ENCODE results near the gene CFAP92. TPM values are rescaled to one million over a fixed set of nuclear protein-coding genes. Genes with fewer than 3 reads are reported as not detected.
"Not testable (repeated sequence)": the region's sequence is repeated elsewhere in the genome, so short reads cannot be mapped to it uniquely, and the experiment has no call there.

The CFAP92 gene
- total RNA-seq, 2 donors from 2014 or later, result 0.45 TPM; not detected in 1

DNA sequence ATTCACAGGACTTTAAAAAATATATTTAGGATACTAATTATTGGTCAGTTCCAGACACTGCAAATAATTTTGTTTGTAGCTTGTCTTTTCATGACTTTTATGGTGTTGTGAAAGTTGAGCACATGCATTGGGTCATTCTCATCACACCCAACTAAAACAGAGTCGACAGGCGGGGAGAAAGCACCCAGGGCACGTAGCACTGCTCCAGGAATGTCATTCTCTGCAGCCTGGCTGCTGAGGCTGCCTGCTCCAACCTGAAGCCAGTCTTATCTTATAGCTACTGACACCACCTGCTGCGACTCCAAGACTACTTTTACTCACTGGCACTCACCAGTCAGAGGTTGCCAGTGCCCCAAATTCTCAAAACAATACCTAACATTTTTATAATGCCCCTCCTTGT is 57.5 kb downstream of the CFAP92 start:
- no peaks in the 10 kb centered on the region for H3K9me3 Mint-ChIP-seq
- no peak for ATAC-seq
- DNase-seq (ENCODE audit: low spot score in 2 of 2), result no peak
- H3K36me3 Mint-ChIP-seq, result no peaks in the 10 kb centered on the region
- H3K27ac Mint-ChIP-seq, result no peak overlapping the region

DNA sequence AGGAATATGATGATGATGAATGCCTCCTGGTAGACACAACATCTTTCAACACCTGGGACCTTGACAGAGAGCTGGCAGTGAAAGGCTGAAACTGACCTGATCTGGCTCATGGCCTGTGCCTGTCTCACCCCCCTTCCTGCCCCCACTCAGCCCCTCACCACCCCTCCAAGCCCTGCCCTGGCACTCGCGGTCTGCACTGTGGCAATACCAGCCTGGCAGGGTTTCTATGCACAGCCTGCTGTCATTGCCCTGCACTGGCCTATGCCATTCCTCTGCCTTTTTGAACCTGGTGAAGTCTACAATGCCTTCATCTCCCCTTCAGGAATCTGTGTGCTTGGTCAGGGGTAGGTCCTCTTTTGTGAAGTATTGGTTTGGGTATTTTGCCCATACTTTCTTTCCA is 58.0 kb downstream of the CFAP92 start:
- Mint-ChIP-seq H3K27ac (no peak overlapping the region), H3K9me3 (no peaks in the 10 kb centered on the region), H3K36me3 (no peaks in the 10 kb centered on the region)
- DNase-seq (ENCODE audit: low spot score in 2 of 2), result no peak
- no peak for ATAC-seq

DNA sequence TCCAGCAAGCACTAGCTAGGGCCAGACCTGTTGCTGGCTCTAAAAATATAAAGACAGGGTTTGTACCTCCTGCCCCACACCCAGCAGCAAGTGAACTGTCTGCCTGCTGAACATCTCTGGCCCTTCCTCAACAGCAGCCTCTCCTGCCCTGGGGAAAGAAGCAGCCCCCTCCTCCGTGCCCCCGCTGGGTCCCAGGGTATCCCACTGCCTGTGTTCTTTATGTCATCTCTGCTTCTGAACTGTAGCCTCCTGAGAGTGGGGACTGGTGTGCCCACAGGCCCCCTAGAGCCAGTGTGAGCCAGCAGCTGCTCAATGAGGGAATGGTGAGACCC is 60.0 kb downstream of the CFAP92 start:
- ATAC-seq (no peak), DNase-seq (ENCODE audit: low spot score in 2 of 2) (no peak)
- Mint-ChIP-seq H3K9me3 (peaks cover 0 to 6% of the 10 kb centered on the region in 2 donors), H3K36me3 (no peaks in the 10 kb centered on the region), H3K27ac (no peak overlapping the region)

DNA sequence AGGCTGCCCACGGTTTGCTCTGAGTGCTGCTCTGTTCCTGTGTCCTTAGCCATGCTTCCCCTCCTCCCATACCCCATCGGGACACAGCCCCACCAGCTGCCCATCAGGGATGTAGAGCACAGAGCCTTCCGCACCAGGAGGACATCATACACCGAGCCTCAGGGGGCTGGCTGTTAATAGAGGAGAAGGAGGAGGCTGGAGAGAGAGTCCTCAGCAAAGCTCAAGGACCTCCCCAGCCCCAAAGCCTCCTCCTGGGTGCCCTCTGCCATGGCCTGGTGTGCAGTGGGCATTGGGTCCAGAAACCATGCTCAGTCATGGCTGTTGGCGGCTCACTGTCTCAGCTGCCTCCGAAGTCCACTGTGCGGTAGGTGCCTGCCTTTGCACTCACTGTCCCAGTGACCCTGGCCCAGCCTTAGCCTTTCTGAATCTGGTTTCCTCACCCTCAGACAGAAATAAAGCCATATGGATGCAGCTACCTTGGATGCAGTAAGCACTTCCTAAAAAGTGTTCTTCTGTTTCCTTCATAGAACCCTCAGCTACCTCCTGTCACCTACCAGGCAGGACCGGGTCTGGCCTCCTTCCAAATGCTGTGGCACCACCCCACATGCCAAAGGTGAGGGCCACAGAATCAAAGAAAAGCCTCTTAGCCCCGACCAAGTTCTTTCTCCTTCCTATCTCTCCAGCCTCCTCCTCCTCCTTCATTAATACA is 60.5 kb downstream of the CFAP92 start:
- Mint-ChIP-seq H3K36me3 (no peaks in the 10 kb centered on the region), H3K27ac (no peak overlapping the region), H3K9me3 (peaks cover 0 to 8% of the 10 kb centered on the region in 2 donors)
- ATAC-seq, result no peak
- DNase-seq (ENCODE audit: low spot score in 2 of 2), result no peak

DNA sequence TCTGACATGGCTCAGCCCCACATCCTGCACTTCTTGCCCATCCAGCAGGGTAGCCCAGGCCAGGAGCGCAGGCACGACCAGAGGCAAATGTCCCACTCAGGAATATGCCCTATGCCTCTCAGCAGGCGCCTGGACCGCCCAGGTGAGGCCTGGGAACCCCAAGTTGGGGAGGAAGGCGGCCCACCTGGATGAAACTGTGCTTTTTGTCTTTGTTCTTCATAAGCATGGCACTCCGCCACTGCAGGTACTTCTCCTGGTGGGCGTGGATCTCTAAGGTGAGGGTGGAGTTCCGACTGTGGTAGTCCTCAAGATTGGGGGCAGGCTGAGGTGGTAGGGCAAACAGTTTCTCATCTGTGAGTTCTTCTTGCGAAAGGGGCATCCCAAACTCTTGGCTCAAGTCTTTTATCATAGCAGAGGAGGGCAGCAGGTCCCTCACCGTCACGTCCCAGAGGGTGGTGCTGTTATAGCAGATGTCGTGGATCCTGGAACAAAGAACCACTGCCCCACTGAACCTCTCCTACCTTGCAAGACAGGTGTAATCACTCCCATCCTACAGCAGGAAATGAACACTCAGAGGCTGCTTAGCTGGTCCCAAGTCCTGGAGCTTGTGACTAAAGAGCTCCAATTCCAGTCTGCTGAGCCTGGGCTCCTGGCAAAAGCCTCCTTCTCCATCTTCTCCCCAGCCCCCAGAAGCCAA is 61.2 kb downstream of the CFAP92 start:
- ATAC-seq (no peak), DNase-seq (ENCODE audit: low spot score in 2 of 2) (no peak)

DNA sequence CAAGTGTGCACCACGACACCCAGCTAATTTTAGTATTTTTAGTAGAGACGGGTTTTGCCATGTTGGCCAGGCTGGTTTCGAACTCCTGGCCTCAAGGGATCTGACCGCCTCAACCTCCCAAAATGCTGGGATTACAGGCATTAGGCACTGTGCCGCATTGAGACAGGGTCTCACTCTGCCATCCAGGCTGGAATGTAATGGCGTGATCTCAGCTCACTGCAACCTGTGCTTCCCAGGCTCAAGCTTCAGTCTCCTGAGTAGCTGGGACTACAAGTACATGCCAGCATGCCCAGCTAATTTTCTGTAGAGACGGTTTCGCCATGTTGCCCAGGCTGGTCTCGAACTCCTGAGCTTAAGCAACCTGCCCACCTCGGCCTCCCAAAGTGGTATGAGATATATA is 62.8 kb downstream of the CFAP92 start:
- Mint-ChIP-seq H3K27ac (peak overlapping the region in 1 of 2 donors; percentile 22), H3K36me3 (peaks cover 0 to 12% of the 10 kb centered on the region in 2 donors), H3K9me3 (peaks cover 0 to 18% of the 10 kb centered on the region in 2 donors)
- no peak for ATAC-seq
- no peak for DNase-seq (ENCODE audit: low spot score in 2 of 2)

More for the DNA sequence above, 61.2 kb downstream of the CFAP92 start:
- H3K27ac Mint-ChIP-seq, result no peak overlapping the region
- peaks cover 0 to 10% of the 10 kb centered on the region in 2 donors for H3K9me3 Mint-ChIP-seq
- H3K36me3 Mint-ChIP-seq, result no peaks in the 10 kb centered on the region

DNA sequence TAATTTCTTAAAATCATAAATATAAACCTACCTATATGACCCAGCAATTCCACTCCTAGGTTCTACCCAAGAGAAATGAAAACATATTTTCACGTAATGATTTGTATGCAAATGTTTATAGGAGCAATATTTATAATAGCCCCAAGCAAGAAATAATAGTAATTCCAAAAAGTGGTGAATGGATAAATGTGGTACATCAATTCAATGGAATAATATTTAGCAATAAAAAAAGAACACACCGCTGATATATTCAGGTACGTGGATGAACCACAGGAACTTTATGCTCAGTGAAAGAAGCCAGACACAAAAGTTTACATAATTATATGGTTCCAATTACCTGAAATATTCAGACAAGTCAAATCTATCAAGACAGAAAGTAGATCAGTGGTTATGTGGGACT is 64.5 kb downstream of the CFAP92 start:
- H3K9me3 Mint-ChIP-seq, result peaks cover 0 to 29% of the 10 kb centered on the region in 2 donors
- H3K27ac Mint-ChIP-seq, result no peak overlapping the region
- H3K36me3 Mint-ChIP-seq, result peaks cover 0 to 29% of the 10 kb centered on the region in 2 donors
- DNase-seq (ENCODE audit: low spot score in 2 of 2) (no peak), ATAC-seq (no peak)

DNA sequence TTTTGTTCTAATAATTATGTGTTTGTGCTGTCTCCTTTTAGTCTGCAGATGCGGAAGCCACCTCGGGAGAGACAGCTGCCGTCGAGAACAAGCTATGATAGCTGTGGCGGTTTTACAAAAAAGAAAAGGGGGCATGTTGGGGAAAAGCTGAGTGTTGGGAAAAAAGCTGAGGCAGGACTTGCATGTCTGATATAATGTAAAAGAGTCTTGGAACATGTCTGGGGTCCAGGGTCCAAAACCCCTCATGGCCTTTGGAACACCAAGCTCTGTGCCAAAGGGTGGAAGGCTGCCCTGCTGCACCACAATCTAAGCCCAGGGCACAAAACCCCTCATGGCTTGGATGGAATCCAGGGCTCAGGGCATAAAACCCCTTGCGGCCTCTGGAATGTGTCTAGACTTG is 69.9 kb downstream of the CFAP92 start:
- not testable (repeated sequence) for H3K27ac Mint-ChIP-seq; DNase-seq (ENCODE audit: low spot score in 2 of 2); ATAC-seq
- H3K9me3 Mint-ChIP-seq, result peaks cover 7 to 36% of the 10 kb centered on the region in 2 donors
- peaks cover 17 to 61% of the 10 kb centered on the region in 2 donors for H3K36me3 Mint-ChIP-seq

DNA sequence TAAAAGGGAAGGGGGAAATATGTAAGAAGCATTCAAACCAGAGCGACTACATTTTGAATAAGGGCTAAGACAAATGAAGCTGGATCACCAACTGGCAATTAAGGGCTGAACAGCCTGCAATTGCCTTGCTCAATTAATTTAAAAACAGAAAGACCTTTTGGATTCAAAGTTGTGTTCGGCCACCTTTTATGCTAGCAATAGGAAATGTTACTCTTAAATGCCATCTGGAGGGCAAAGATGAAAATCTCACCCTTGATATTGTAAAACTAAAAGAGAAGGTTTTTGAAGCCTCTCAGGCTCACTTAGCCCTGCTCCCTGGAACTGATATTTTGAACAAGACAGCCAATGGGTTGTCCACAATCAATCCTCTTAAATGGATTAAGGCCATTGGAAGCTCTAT is 70.3 kb downstream of the CFAP92 start:
- H3K9me3 Mint-ChIP-seq, result peaks cover 7 to 36% of the 10 kb centered on the region in 2 donors
- peaks cover 18 to 65% of the 10 kb centered on the region in 2 donors for H3K36me3 Mint-ChIP-seq
- DNase-seq (ENCODE audit: low spot score in 2 of 2) (no peak), ATAC-seq (no peak)
- peak overlapping the region; percentile 4 for H3K27ac Mint-ChIP-seq

DNA sequence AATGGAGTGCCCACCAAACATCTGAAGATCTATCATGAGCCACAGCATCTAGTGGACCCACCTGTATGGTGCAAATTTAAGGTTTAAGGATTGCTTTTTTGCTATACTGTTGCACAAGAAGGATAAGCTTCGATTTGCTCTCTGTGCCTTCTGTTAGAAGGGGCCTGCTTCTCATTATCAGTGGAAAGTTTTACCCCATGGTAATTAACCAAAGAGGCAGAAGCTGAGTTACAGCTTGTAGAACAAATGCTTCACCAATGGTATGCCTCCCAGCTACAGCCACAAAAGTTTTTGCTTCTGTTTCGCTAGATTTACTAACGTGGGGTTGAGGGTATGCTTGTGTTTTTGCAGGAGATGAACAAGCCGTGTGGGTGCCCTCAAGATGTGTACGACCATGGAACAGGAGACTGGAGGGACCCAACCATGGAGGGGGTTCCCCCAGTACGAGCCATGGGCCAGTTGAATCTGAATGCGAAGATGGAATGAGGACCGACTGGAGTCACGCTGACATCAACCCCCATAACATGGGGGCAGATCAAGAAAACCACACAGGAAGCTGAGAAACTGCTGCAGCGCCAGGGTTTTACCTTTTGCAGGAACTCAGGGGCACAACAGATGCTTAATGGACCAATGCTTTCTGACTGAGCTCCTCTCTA is 70.9 kb downstream of the CFAP92 start:
- peak; percentile 50 to 63 for DNase-seq (ENCODE audit: low spot score in 2 of 2)
- peaks cover 7 to 32% of the 10 kb centered on the region in 2 donors for H3K9me3 Mint-ChIP-seq
- peak overlapping the region; percentile 4 to 77 for H3K27ac Mint-ChIP-seq
- ATAC-seq, result peak; percentile 78 to 92
- H3K36me3 Mint-ChIP-seq, result peaks cover 19 to 71% of the 10 kb centered on the region in 2 donors

DNA sequence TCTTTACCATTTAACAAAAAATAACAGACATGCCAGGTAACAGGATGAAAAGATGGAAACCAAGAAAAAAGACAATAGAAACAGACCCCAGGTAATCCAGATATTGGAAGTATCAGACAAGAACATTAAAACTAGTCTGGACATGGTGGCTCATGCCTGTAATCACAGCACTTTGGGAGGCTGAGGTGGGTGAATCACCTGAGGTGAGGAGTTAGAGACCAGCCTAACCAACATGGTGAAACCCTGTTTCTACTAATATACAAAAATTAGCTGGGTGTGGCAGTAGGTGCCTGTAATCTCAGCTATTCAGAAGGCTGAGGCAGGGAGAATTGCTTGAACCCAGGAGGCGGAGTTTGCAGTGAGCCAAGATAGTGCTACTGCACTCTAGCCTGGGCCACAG is 73.9 kb downstream of the CFAP92 start:
- no peak overlapping the region for H3K27ac Mint-ChIP-seq
- DNase-seq (ENCODE audit: low spot score in 2 of 2), result no peak
- peaks cover 7 to 17% of the 10 kb centered on the region in 2 donors for H3K9me3 Mint-ChIP-seq
- no peak for ATAC-seq
- H3K36me3 Mint-ChIP-seq, result peaks cover 28 to 77% of the 10 kb centered on the region in 2 donors

DNA sequence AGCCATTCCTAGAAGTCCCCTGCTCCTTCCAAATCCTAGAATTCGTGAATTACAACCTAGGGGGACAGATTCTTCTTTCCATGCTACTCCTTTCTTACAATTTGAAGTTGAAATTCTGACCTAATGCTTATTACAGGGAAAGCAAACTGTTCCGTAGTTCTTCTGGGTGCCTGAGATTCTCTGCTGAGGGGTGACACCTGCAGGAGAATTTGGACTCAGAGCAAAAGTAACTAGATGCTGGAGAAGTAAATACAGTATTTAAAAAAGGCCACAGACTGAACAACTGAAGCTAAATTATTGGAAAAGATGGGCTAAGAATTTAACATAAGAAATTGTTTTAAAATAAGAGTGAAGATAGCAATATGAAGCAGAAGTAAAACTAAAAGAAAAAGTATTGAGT is 76.6 kb downstream of the CFAP92 start:
- peak overlapping the region in 1 of 2 donors; percentile 28 for H3K27ac Mint-ChIP-seq
- peaks cover 31 to 58% of the 10 kb centered on the region in 2 donors for H3K36me3 Mint-ChIP-seq
- H3K9me3 Mint-ChIP-seq, result peaks cover 7 to 13% of the 10 kb centered on the region in 2 donors
- ATAC-seq, result no peak
- DNase-seq (ENCODE audit: low spot score in 2 of 2), result no peak

DNA sequence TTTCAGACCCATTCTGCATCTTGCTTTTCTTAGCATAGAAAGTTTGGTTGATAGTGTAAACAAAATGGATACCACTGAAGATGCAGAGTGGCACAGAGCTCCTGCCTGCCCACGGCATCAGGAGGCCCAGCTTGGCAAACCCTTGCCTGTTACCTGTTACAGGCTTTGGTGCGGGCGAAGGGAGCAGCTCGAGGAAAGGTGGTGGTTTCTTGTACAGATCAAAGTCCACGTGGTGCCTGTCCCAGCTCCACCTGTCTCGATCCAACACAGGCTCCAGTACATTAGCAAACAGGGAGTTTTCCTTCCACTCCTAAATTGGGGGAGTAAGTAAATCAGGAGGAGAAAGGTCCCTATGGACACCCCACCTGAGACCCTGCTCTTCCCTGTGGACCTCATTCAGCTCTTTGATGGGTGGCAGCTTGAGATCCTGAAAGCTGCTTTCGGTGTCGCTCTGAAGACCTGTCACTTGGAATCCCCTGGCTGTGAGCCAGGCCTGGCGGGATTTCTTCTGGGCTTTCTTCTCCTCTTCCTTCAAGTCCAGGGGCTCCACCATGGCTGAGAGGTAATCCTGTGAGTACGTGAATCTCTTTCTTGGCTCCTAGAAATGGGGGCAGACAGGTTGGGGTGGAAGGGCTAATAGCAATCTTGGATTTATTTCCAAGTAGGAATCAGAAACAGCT is 78.8 kb downstream of the CFAP92 start:
- peaks cover 28 to 50% of the 10 kb centered on the region in 2 donors for H3K36me3 Mint-ChIP-seq
- DNase-seq (ENCODE audit: low spot score in 2 of 2), result no peak
- H3K9me3 Mint-ChIP-seq, result no peaks in the 10 kb centered on the region

DNA sequence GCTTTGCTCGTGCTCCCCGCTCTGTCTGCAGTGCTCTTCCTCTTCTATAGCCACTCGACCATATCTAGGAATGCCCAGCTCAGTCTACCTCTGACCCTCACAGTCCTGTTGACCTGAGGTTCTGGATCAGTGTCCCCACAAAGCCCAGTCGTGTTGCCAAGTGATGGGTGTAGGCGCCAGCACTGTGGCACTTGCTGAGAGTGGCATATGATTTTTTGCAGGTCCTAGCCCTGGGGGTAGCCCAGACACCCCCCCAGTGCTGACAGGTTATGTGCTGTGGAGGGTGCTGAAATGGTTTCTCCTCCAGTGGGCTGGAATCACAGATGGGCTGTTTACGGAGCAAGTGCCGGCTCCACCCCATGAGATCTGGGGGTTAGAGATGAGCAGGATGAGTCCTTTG is 82.0 kb downstream of the CFAP92 start:
- Mint-ChIP-seq H3K27ac (peak overlapping the region; percentile 57 to 82), H3K36me3 (peaks cover 8 to 19% of the 10 kb centered on the region in 2 donors), H3K9me3 (no peaks in the 10 kb centered on the region)
- DNase-seq (ENCODE audit: low spot score in 2 of 2) (no peak), ATAC-seq (no peak)

More for the DNA sequence above, 78.8 kb downstream of the CFAP92 start:
- peak overlapping the region; percentile 58 to 60 for H3K27ac Mint-ChIP-seq
- ATAC-seq, result no peak

DNA sequence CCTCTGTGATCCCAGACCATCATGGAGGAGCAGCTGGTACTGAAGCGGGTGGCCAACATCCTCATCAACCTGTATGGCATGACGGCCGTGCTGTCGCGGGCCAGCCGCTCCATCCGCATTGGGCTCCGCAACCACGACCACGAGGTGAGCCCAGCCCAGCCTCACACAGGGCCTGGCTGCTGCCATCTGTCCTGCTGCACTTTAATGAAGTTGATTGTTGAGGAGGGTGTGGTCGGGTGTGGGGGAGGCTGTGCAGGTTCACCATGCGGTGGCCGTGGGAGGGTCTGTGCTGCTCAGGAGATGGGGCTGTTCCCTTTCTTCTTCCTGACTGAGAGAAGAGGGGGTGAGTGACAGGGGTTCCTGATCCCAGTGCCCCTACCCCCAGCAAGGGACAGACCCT is 83.9 kb downstream of the CFAP92 start:
- no peak for DNase-seq (ENCODE audit: low spot score in 2 of 2)
- ATAC-seq, result no peak
- Mint-ChIP-seq H3K27ac (no peak overlapping the region), H3K36me3 (peaks cover 0 to 10% of the 10 kb centered on the region in 2 donors), H3K9me3 (no peaks in the 10 kb centered on the region)

DNA sequence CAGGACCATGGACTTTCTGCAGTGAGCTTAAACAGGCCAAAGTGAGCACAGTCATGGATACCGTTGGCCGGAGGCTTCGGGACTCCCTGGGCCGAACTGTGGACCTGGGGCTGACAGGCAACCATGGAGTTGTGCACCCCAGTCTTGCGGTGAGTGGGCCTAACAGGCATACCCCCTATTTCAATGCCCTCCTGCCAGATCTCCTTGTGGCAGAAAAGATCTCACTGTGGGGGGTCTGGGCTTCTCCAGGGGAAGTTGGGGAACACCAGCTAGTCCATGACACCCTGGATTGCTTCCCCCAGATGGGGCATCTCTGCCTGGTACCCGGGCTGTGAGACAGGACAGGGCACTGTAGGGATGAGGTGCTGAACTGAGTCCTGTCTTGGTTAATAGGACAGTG is 84.9 kb downstream of the CFAP92 start:
- peaks cover 5 to 18% of the 10 kb centered on the region in 2 donors for H3K36me3 Mint-ChIP-seq
- H3K27ac Mint-ChIP-seq, result no peak overlapping the region
- no peak for DNase-seq (ENCODE audit: low spot score in 2 of 2)
- ATAC-seq, result no peak
- H3K9me3 Mint-ChIP-seq, result no peaks in the 10 kb centered on the region
